ENCODE measurements around the gene HAGHL. TPM values are rescaled to one million over a fixed set of nuclear protein-coding genes. Genes with fewer than 3 reads are reported as not detected.

HAGHL gene
- total RNA-seq, 4 donors from 2014 or later: 1.1 to 5.6 (median 2.6) TPM

DNA sequence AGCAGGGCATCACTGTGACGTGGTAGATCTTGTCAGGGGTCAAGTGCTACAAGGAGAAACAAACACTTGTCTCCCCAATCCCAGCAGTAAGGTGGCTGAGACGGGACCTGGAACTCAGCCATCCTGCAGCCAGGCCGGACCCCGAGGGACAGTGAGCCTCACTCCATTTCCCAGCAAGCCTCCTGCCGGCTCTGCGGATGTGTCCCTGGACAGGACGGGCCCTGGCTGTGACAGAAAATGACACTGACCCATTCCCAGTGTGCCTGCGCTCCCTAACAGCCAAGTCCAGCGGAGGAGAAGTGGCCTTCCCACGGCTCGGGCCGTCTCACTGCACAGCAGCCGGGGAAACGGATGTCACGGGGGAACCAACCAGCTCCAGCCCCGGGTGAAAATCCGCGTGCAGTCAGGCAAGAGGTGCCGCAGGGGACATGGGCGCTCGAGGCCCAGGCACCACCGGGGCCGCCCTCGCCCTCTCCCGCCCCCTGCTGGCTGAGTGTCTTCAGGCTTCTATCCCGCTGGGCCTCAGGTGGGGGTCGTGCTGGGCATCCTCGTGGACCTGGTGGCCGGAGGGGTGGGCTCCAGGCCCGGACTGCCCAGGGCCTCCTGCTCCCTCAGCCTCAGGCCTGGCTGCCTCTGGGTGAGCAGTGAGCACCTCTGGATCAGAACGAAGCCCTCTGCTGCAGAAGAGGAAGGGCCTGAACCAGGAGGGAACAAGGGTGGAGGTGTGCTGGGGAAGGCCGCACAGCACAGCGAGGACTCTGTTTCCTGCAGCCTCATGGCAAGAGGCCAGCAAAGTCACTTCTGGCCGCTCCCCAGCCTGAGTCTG, 6.7 kb downstream of the HAGHL start:
- no peak for TF ChIP-seq CTCF (IDR thresholded peaks at IDR 0.05; ENCODE audit: low read depth)

- no peak for TF ChIP-seq CTCF (IDR thresholded peaks at IDR 0.05; ENCODE audit: low read depth)
Measured at GRCh38 chr16:734208-734980, 7.5 kb downstream of the HAGHL start.

- no peak for TF ChIP-seq CTCF (IDR thresholded peaks at IDR 0.05; ENCODE audit: low read depth)
Measured at GRCh38 chr16:734981-735881, 8.3 kb downstream of the HAGHL start.

DNA sequence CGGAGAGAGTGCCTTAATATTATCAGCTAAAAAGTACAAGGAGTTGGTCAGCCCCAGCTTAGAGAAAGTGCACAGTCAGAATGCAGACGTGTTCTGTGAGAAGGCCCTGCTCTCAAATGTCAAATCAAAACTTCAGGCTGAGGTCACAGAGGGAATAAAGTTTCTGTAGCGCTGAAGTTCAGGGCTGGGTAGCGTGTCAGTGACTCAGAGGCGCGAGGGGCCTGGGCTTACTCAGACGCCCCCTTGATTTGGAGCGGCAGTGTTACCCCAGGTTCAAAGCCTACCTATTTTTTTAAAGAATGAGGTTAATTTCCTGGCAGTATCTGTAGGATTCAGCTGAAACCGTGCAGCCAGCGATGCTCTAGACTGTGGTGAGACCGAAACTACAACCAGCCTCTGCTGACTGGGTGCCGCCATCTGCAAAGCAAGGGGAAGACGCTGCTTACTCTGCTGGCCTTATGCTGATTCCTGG, 9.1 kb downstream of the HAGHL start:
- no peak for TF ChIP-seq CTCF (IDR thresholded peaks at IDR 0.05; ENCODE audit: low read depth)

- TF ChIP-seq CTCF (IDR thresholded peaks at IDR 0.05; ENCODE audit: low read depth): no peak
Measured at GRCh38 chr16:736936-737481, 10.1 kb downstream of the HAGHL start.

DNA sequence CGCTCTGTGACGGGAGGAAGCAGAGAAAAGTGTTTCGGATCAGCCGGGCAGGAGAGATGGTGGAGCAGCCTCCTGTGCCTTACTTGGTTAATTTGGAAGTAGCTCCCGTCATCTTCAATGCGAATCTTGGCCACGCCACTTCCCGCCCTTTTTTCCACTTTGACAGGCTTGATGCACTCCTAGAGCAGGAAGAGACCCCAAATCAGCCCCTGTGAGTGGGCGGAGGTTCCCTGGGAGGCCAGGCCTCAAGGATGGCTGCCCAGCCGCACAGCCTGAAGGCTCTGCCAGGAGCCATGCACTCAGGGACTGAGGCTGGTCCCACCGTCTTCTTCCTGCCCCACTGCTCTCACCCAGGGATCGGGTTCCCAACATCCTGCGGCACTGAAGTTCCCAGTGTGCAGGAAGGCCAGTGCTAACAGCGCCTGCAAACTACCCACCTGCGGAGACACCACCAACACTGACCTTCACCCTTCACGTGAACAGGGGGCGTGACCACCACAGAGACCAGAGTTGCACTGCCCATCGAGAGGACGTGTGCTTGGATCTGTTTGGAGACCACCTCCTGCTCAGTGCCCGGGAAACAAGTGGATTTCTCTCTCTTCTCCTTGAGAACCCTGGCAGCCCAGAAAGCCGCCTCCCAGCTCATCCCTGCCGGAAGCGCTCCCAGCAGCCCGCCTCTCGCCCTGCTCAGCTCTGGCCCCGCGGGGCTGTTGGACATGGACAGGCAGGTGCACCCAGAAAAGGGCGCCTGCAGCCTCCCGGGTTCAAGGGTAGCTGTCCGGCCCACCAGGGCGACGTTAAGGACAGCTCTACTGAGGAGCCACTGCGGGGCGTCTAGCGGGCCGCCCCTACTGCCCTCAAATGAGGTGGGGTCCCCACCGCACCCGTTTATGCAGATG, 12.9 kb downstream of the HAGHL start:
- no peak for TF ChIP-seq CTCF (IDR thresholded peaks at IDR 0.05; ENCODE audit: low read depth)
